ENCODE measurements around the gene AUTS2.

DNA sequence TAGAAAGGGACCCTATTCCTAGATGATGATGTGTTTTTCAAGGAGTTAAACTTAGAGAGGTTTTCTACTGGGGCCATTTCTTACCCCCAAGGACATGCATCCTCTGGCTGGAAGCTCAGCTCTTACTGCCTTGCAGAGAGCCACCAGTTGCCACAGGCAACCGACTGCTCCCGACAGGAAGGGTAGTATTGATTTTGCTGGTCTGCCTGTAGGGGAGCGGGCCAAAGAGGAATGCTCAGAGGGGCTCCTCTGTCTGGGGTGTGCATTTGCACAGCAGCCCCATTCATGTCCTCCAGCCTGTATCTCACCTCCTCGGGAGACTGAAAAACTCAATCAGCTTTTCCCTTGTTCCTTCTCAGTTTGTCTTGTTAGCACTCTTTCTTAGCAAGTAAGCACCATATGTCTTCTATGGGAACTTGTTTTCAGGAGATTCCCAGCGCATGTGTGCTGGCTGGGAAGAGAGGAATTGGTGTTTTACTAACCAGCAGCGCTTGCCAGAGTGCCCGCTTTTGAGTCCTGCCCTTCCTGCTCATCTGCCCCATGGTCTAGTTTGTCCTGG, 794.7 kb downstream of the AUTS2 start:
- TF ChIP-seq, protein P1, sequence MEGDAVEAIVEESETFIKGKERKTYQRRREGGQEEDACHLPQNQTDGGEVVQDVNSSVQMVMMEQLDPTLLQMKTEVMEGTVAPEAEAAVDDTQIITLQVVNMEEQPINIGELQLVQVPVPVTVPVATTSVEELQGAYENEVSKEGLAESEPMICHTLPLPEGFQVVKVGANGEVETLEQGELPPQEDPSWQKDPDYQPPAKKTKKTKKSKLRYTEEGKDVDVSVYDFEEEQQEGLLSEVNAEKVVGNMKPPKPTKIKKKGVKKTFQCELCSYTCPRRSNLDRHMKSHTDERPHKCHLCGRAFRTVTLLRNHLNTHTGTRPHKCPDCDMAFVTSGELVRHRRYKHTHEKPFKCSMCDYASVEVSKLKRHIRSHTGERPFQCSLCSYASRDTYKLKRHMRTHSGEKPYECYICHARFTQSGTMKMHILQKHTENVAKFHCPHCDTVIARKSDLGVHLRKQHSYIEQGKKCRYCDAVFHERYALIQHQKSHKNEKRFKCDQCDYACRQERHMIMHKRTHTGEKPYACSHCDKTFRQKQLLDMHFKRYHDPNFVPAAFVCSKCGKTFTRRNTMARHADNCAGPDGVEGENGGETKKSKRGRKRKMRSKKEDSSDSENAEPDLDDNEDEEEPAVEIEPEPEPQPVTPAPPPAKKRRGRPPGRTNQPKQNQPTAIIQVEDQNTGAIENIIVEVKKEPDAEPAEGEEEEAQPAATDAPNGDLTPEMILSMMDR (IDR thresholded peaks at IDR 0.05): no peak
- no peak for TF ChIP-seq POLR2A (IDR thresholded peaks at IDR 0.05)
